GM21723 (cell line): ENCODE measurements around the gene YWHAG.
"Not testable (repeated sequence)": the region's sequence is repeated elsewhere in the genome, so short reads cannot be mapped to it uniquely, and the experiment has no call there.

ENCODE experiments used
- ATAC-seq: cut with Tn5 transposase; IDR thresholded peaks from one replicate; pipeline ENCODE4 v1.9.1; 2021; ENCODE audit warnings: mild to moderate bottlenecking, moderate library complexity; ENCODE audit not compliant: unreplicated experiment

The YWHAG gene

DNA sequence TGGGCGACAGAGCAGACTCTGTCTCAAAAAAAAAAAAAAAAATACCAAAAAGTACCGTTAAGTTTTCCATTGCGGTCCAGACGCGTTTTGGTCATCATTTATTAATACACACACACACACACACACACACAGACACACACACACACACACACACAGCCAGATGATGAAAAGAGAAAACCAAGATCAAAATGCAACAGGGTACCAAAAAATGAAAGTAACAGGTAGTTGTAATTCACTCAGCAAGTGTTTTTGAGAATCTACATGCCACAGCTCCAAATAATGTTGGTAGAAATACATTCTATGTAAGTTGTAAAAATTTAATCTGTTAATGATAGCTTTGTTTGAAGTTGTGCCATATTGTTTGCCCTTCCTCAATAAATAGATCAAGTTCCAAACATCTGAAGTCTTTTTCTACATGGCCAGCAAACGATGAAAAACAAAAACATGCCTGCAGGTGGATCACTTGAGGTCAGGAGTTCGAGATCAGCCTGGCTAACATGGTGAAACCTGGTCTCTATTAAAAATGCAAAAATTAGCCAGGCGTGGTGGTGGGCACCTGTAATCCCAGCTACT lies 9.4 kb downstream of the YWHAG start:
- ATAC-seq, result no peak

DNA sequence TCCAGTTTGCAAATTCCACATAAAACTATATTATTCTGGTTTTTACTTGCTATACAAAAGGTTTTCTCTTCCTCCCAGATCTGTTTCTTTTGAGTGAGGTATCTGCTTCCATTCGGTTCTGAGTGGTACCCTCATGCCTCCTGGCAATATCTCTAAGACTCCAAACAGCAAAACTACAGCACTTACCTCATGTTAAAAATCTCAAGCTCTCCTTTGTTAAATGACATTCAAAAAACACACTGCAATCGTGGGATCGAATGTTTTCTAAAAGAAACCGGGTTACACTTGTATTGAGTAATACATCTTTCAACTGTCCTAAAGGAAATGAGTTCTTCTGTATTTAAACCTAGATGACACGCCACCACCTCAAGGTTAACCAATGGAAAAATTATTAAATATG lies 11.1 kb downstream of the YWHAG start:
- no peak for ATAC-seq

DNA sequence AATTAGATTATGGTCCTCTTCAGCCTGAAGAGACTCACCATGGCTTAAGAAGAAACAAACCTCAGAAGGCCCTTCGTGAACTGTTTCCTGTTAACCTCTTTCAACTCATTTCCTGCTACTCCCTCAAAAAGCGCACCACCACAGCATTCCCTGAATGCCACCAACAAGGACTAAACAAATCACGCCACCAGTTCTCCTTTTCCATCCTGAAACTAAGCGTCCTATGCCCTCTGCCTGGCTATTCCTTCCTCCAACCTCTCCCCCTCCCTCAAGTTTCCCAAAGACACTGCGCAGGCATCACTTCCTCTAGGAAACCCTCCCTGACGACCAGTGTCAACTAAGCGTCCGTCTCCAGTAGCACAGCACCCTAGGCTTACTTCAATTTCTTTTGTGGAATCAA lies 12.0 kb downstream of the YWHAG start:
- ATAC-seq, result no peak

DNA sequence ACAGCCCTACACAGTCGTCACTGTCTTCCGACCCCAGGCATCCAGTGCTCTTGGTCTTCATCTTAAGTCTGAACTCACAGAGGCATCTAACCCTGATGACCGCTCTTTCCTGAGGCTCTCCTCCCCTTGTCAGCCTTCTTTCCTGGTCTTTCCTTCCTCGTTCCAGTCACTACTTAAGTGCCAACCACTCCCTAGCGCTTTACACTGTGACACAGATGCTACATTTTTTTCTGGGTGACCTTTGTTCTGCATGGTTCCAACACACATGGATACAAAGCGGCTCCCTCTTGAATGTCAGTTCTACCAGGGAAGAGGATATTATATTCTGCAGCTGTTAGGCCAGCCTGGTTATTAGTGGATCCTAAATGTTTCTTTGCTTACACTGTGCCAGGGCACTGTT lies 12.7 kb downstream of the YWHAG start:
- ATAC-seq, result no peak

DNA sequence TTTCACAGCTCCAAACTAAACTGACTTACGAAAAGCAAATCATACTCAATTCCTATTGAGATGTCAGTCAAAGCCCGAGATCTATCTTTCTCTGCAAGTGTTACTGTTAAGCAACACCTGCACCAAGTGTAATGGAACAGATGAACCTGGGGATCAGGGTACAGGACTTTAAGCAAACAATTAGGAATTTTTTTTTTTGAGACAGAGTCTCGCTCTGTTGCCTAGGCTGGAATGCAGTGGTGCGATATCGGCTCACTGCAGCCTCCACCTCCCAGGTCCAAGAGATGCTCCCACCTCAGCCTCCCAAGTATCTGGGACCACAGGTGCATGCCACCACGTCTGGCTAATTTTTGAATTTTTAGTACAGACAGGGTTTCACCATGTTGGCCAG lies 14.9 kb downstream of the YWHAG start:
- no peak for ATAC-seq

DNA sequence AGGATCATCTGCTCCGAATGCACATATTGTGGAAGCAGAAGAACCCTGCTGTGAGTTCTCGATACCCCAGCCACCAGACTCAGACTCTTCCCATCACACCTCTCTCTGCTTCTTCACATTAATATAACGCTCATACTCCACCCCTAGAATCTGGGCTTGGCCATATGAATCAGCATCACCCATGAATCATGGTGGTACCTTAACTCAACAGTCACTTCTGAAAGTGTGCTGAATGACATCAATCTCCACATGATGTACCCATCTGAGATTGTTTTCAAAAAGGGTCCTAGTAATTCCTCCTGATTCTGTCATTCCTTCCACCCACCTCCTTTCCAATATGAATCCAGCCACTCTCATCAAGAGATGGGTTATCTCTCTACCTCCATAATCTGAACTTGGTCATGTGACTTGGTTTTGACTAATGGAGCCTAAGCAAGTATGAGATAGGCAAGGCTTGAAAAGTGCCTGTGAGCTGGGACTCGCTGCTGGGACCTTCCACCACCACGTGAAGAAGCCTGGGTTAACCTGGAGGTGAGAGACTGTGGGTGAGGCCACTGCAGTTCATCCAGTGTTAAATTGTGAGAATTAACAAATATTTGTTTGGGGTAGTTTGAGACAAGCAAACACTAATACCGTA lies 15.4 kb downstream of the YWHAG start:
- no peak for ATAC-seq

DNA sequence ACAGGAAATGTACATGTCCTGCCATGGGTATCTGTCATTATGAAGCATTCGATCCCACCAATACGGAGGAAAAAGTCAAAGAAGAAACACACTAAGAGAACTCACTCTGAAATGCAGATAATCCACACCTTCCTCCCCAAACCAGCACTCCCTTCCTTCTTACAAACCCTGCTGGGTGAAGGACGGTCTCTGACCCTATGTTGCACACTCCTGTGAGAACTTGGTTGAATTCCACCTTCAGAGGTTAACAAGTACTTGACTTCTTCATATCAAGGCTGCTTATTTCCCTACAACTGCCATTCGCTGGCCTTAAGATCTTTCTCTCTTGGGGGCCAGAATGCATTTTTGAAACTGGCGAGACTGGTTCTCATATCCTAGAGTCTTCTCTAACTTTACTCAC lies 16.6 kb downstream of the YWHAG start:
- no peak for ATAC-seq

DNA sequence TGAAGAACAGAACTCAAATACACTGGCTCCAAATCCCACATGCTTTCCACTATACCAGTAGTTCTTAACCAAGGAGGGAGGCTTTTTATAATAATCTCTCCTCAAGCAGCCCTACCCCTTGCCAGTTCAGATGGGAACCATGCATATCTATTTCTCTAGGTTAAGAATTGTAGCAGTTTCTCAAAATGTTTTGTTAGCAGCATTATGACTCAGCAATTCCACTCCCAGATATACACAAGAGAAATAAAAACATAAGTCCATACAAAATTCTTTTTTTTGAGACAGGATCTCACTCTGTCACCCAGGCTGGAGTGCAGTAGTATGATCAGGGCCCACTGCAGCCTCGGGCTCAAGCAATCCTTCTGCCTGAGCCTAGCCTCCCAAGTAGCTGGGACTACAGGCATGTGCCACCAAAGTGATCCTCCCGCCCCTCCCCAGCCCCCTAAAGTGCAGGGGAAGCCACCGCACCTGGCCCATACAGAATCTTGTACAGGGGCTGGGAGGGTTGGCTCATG lies 18.1 kb downstream of the YWHAG start:
- no peak for ATAC-seq

DNA sequence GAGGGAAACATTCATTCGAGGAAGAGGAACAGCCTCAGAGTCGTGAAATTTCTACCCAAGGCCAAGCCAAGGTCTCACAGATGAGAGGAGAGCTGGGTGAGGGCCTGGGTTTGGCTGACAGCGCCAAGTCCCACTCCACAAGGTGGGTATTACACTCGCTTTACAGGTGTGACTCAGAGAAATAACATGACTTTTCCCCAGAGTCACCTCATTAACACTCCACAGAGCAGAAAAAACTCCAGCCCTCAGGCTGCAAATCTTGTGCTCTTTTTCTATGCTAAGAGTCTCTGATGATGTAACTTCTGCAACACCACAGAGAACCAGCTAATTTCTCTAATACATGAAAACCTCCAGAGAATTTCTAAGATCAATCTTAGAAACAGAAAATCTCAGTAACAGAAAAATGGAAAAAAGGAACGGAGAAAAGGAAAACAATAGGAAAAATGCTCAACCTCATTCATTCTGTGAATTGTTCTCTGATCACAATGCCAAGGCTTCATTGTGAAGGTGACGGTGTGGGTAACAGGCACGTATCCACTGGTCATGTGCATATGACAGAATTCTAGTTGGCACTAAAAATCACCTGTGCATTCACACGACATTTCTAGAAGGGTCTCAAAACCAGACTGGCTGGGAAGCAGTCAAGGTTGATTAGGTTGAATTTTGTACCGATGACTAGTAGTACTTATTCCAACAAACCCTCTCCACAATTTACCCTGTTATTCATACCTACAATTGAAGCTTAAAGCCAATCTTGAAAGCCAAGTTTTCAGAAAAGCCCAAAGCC lies 20.3 kb downstream of the YWHAG start:
- ATAC-seq, result no peak

DNA sequence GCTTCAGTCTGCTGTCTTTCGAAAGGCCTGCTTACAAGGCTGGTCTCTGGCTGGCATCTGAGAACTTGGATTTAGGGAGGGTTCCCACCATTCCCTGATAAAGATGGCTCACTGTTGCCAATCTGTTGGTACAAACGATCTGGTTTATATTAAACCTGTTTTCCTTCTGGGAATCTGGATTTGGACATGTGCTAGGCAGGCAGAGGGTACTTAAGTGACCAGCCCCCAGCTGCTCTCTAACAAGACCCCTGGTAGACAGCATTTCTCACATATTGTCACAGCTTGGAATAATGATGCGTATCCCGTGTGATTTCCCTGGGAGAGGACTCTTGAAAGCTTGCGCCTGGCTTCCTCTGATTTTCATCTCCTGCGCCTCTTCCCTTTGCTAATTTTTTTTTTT lies 21.6 kb downstream of the YWHAG start:
- ATAC-seq, result no peak

DNA sequence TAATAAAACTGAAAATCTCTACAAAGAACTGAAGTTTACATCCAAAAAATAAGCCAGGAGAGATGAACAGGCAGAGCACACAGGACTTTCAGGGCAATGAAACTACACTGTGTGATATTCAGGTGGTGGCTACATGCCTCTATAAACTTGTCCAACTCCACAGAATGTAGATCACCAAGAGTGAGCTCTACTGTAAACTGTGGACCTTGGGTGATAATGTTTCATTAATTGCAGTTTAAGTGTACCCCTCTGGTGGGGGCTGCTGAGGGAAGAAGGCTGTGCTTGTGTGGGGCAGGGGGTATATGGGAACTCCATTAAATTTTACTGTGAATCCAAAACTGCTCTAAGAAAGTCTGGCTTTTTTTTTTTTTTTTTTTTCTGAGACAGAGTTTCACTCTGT lies 22.7 kb downstream of the YWHAG start:
- ATAC-seq, result no peak

DNA sequence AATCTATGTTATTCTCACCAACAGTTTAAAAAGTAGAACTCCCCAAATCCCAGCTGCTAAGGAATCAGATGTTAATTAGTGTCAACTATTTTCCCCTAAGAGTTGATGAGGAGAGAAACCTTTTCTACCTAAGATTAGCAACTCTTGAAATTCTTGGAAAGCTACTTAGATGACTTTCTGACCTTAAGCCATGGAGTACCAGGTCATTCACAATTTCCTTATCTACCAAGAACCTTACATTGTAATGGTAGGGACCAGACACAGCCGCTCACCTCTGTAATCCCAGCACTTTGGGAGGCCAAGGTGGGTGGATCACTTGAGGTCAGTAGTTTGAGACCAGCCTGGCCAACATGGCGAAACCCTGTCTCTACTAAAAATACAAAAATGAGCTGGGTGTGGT lies 23.4 kb downstream of the YWHAG start:
- not testable (repeated sequence) for ATAC-seq

DNA sequence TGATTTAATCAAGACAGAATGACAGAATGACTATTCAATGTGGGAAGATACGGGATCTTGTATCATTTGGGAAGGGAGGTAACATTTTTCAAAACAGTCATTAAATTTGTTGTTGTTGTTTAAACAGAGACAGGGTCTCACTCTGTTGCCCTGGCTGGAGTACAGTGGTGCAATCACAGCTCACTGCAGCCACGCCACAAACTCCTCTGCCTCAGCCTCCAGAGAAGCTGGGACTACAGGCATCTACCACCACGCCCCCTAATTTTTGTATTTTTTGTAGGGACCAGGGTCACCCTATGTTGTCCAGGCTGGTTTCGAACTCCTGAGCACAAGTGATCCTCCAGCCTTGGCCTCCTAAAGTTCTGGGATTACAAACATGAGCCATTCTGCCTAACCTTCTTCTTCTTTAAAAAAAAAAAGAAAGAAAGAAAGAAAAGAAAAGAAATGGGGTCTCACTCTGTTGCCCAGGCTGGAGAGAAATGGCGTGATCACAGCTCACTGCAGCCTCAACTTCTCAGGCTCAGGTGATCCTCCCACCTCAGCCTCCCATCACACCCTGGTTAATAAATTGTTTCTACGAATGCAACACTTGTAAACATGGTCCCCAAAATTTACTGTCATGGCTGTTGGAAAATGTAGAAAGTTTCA lies 24.3 kb downstream of the YWHAG start:
- no peak for ATAC-seq

DNA sequence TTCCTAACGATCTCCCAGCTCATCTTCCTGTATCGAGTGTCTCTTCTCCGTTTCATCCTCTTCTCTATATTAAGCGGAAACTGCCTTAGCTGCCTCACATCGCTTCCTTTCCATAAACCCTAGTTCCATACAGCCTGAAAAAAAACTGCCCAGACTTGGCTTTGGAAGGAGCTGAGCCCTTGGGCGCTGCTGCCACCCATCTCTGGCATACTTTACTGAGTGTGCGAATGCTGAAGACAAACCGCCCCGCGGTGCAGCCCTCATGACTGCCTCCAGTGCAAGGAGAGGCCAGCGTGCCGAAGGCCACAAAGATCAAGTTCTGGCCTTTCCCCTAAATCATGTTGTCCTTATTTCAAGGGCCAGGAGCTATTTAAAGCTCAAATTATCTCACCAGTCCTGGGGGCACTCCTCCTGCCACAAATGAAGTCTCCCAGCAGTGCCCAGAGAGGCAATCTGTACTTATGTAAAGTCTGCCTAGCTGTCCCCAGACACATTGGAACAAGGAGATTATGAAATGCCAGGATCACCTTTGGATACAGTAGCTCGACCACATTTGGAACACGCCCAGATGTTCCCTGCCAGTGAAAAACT lies 25.2 kb downstream of the YWHAG start:
- ATAC-seq, result no peak

DNA sequence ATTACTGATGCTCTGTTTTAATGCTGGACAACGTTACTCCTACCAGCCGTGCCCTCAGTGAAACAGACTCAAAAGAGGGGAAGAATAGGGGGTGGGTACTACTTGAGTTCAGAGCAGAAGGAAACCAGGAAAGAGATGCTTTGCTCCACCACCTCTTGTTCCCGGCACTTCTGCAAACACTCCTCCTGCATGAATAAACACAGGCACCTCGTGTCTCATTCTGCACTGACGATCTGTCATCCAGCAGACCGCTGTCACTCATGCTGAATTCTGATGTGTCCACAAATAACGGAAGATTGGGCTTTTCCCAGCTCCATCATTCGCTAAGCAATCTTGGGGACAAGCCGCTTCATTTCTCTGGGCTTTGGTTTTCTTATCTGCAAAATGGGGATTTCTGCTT lies 26.7 kb downstream of the YWHAG start:
- ATAC-seq, result no peak

DNA sequence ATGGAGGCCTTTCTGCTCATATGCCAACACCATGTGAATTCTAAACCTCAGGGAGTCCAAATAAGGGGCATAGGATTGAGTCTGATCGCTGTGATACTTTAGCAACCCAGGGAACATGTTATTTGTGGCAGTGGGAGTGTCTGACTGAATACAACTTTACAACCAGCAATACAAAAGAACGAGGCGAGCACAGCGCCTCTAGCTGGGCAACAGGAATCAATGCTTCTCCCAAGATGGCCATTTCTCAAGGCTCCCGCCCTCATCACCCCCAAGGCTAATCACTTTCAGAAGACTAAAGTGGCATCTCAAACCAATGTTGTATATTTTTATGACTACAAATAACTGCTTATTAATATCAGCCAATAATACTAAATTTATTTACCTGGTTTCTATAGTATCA lies 28.1 kb downstream of the YWHAG start:
- no peak for ATAC-seq

DNA sequence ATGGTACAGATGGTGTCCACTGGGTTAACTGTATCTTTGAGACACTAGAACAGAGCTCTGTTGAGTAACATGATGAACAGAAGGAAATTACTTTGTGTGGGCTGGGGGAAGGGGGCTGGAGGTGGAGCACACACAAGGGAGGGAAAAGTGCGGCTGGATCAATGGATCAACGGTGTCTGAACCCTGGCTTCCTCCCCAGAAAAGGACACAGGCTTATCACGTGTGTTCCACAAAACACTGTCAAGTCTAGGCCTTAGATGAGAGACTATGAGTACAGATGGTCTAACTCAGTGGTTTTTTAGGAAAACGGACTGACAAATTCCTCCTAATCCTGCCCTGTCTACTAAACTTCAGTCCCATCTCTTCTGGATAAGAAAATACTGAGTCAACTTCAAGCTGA lies 28.5 kb downstream of the YWHAG start:
- no peak for ATAC-seq

DNA sequence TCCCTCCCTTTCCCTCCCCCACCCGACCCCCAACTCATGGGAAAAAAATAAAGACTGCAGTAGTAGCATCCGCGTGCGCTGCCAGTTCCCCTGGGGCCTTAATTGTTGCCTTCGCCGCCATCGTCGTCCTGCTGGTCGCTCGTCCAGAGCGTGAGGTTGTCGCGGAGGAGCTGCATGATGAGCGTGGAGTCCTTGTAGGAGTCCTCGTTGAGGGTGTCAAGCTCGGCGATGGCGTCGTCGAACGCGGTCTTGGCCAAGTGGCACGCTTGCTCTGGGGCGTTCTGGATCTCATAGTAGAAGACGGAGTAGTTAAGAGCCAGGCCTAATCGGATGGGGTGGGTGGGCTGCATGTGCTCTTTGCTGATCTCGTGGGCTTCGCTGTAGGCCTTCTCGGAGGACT lies 29.3 kb downstream of the YWHAG start:
- no peak for ATAC-seq

DNA sequence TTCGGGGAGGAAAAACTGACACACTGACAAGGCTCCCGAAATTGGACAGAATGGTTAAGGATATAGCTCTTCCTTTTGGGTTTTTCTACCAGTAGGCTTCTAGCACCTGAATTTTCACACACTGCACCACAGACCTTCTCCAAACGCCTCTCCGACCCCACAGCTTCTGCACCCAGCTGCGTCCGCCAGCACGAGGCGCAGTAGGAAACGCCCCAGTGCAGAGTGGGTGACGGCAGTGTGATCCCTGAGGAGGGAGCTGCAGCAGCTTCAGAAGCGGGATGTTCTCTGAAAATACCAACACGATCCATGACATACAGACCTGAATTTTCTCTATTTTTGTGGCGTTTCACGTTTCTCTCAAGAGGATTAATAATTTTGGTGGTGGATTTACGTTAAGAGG lies 30.4 kb downstream of the YWHAG start:
- no peak for ATAC-seq

DNA sequence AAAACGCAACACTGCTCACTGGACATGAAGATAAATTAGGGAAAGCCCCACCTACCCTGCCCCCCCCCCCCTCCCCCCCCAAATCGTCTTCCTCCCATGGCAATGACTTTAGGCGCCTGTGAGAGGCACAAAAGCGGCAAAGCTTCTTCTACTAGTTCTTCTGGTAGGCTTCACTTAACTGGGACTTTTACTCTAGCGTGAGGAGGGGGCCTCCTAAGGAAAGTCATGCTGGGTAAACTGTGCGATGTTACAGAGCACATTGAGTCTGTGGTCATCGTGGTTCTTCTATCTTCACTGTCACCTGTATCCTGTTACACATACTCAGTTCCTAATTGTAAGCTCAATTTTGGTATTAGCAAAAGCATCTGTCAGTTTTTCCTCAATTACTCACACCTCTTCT lies 31.2 kb downstream of the YWHAG start:
- ATAC-seq, result no peak

DNA sequence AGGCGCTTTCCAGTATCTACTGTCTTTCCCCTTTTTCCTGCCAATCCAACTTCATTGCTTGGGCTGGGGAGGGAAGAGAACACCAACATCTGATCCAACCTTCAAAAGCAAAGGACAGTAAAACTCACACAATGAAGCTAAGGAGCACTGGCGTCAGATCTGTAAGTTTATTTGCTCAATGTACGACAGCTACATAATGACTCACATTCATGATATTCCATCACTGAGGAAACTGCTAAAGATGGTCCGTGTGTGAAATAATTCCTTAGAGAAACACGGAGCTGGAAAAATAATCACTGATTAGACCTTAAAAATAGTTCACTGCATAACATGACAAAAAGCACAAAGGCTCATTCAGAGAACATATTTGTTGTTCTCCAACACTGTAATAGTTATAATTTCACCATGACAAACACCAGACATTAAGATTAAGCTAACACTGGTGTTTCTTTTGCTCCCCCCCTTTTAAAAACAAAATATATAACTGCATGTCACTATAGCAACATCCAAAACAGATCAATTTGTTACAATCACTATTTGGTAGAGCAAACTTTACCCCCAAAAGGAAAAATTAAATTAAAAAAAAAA lies 32.1 kb downstream of the YWHAG start:
- ATAC-seq, result no peak
